HCT116 (cell line): Measurements from ENCODE around the gene SAMHD1. TPM values are rescaled to one million over a fixed set of nuclear protein-coding genes. Genes with fewer than 3 reads are reported as not detected.

Experiments used
- ATAC-seq: fragments of 200-7000 bp; cut with Tn5 transposase; 2 replicates; pipeline ENCODE4 v1.9.1; 2020; ENCODE audit warnings: mild to moderate bottlenecking, moderate library complexity
- BruUV-seq: library from RNA; stranded (reverse); fragments of 400-500 nt; replicated peaks from 2 replicates; lab custom pipeline; 2021; lab: Mats Ljungman, UMichigan
- CTCF ChIA-PET: fragments of 300-600 bp; sonication (Branson Sonifier 250); formaldehyde crosslinking; loops from one replicate; lab custom pipeline; 2021; ENCODE audit warnings: antibody characterized with exemption; lab: Charles Lee
- POLR2A ChIA-PET: fragments of 300-600, 350-600 bp; sonication (Branson Sonifier 250); formaldehyde crosslinking; loops from one replicate; lab custom pipeline; 2021; ENCODE audit warnings: antibody characterized with exemption; lab: Charles Lee
- RAD21 ChIA-PET, 2 experiments: fragments of 300-600 bp; sonication (Branson Sonifier 250); formaldehyde crosslinking; loops; one replicate each; lab custom pipeline; 2023; ENCODE audit warnings: low total read pairs in 2 of 2; ENCODE audit not compliant: uncharacterized antibody in 2 of 2, unreplicated experiment in 2 of 2, low non-redundant PET in 1 of 2; lab: Charles Lee
- DNase-seq: peaks from one replicate; pipeline ENCODE4 v3.0.0-alpha.2; 2010; ENCODE audit warnings: low read depth, low spot score
- H2AFZ ChIP-seq: fragments of 200-600 bp; shearing (Covaris generic), sonication (generic); 2 replicates; pipeline ENCODE4 v1.6.1; 2017; ENCODE audit warnings: low read depth, mixed run types, mixed read lengths, antibody characterized with exemption, low read length; ENCODE audit not compliant: poor library complexity, severe bottlenecking
- H3K27ac ChIP-seq: 2 replicates; pipeline ENCODE4 v1.5.1; 2012; ENCODE audit warnings: low read depth, low read length
- H3K27me3 ChIP-seq: fragments of 200-600 bp; sonication (generic); 2 replicates; pipeline ENCODE4 v1.6.1; 2016; ENCODE audit warnings: mixed run types, low read length, mixed read lengths; ENCODE audit not compliant: insufficient read depth
- H3K36me3 ChIP-seq, 2 experiments: fragments of 200-500 bp in 1 of 2; fragments of 200-600 bp in 1 of 2; sonication (Bioruptor generic) in 1 of 2; sonication (generic) in 1 of 2; 2 replicates each; pipeline versions ENCODE4 v1.5.1 to v1.6.1; 2014 to 2016; ENCODE audit warnings: low read length in 2 of 2, inconsistent platforms in 1 of 2, mixed read lengths in 1 of 2, mixed run types in 1 of 2; ENCODE audit not compliant: insufficient read depth in 2 of 2, control insufficient read depth in 1 of 2
- H3K4me1 ChIP-seq, 2 experiments: fragments of 200-600 bp in 1 of 2; sonication (generic) in 1 of 2; 2 replicates each; pipeline versions ENCODE4 v1.5.1 to v1.6.1; 2012 to 2017; ENCODE audit warnings: low read length in 2 of 2, inconsistent platforms in 1 of 2, mild to moderate bottlenecking in 1 of 2, mixed read lengths in 1 of 2, mixed run types in 1 of 2, moderate library complexity in 1 of 2; ENCODE audit not compliant: insufficient read depth in 2 of 2, control insufficient read depth in 1 of 2
- H3K4me2 ChIP-seq: fragments of 200-600 bp; sonication (generic); 2 replicates; pipeline ENCODE4 v1.6.1; 2017; ENCODE audit warnings: mixed run types, low read length, mixed read lengths
- H3K4me3 ChIP-seq, 2 experiments: fragments of 200-600 bp in 1 of 2; sonication (generic) in 1 of 2; replicated peaks in 1 of 2; 2 replicates each; pipeline ENCODE4 v1.5.1; 2011 to 2016; ENCODE audit warnings: low read length in 2 of 2, control low read depth in 1 of 2, low read depth in 1 of 2, mild to moderate bottlenecking in 1 of 2, mixed read lengths in 1 of 2, mixed run types in 1 of 2
- H3K79me2 ChIP-seq: fragments of 200-600 bp; sonication (generic); 2 replicates; pipeline ENCODE4 v1.6.1; 2017; ENCODE audit warnings: mild to moderate bottlenecking, mixed run types, low read length, moderate library complexity, mixed read lengths; ENCODE audit not compliant: insufficient read depth
- H3K9ac ChIP-seq: fragments of 200-600 bp; sonication (generic); 2 replicates; pipeline ENCODE4 v1.6.1; 2016; ENCODE audit warnings: low read length, mixed read lengths
- H3K9me2 ChIP-seq: fragments of 200-600 bp; sonication (generic), shearing (Covaris generic); 2 replicates; pipeline ENCODE4 v1.6.1; 2017; ENCODE audit warnings: mixed run types, mild to moderate bottlenecking, moderate library complexity; ENCODE audit not compliant: insufficient read depth
- H3K9me3 ChIP-seq, 2 experiments: fragments of 200-500 bp in 1 of 2; fragments of 200-600 bp in 1 of 2; sonication (Bioruptor generic) in 1 of 2; sonication (generic) in 1 of 2; 2 replicates each; pipeline ENCODE4 v1.6.1; 2014 to 2017; ENCODE audit warnings: low read length in 2 of 2, mixed read lengths in 2 of 2, inconsistent platforms in 1 of 2, low read depth in 1 of 2, mild to moderate bottlenecking in 1 of 2, mixed run types in 1 of 2, moderate library complexity in 1 of 2; ENCODE audit not compliant: control insufficient read depth in 1 of 2, insufficient read depth in 1 of 2
- H4K20me1 ChIP-seq: fragments of 200-600 bp; sonication (generic), shearing (Covaris generic); 2 replicates; pipeline ENCODE4 v1.6.1; 2017; ENCODE audit warnings: mixed run types, mild to moderate bottlenecking, moderate library complexity; ENCODE audit not compliant: insufficient read depth
- ATF3 ChIP-seq: IDR thresholded peaks from 2 replicates; pipeline ENCODE4 v1.6.1; 2012
- CBX3 ChIP-seq: IDR thresholded peaks from 2 replicates; pipeline ENCODE4 v1.6.1; 2012; ENCODE audit warnings: low read depth
- CEBPB ChIP-seq: IDR thresholded peaks from 2 replicates; pipeline ENCODE4 v1.6.1; 2012; ENCODE audit warnings: low read depth
- CTCF ChIP-seq, 3 experiments: fragments of 200-600 bp in 1 of 3; sonication (generic) in 1 of 3; IDR thresholded peaks in 2 of 3; conservative IDR thresholded peaks in 1 of 3; 2 replicates each; pipeline ENCODE4 v1.5.1; 2012 to 2017; ENCODE audit warnings: low read depth in 2 of 3, low read length in 2 of 3, antibody characterized with exemption in 1 of 3, borderline replicate concordance in 1 of 3, control low read depth in 1 of 3, mild to moderate bottlenecking in 1 of 3, mixed read lengths in 1 of 3, mixed run types in 1 of 3, moderate library complexity in 1 of 3; ENCODE audit not compliant: insufficient read depth in 1 of 3
- ELF1 ChIP-seq: IDR thresholded peaks from 2 replicates; pipeline ENCODE4 v1.6.1; 2012; ENCODE audit warnings: low read depth, borderline replicate concordance
- EZH2 ChIP-seq: fragments of 200-600 bp; sonication (generic); IDR thresholded peaks from 2 replicates; pipeline ENCODE4 v1.6.1; 2017; ENCODE audit warnings: antibody characterized with exemption, mixed run types
- EZH2phosphoT487 ChIP-seq: fragments of 200-600 bp; IDR thresholded peaks from 2 replicates; pipeline ENCODE4 v1.6.1; 2018; ENCODE audit warnings: antibody characterized with exemption, borderline replicate concordance
- JUND ChIP-seq: IDR thresholded peaks from 2 replicates; pipeline ENCODE4 v1.6.1; 2012
- MAX ChIP-seq: IDR thresholded peaks from 2 replicates; pipeline ENCODE4 v1.6.1; 2012
- POLR2A ChIP-seq: IDR thresholded peaks from 2 replicates; pipeline ENCODE4 v1.7.0; 2011; ENCODE audit warnings: borderline replicate concordance; ENCODE audit not compliant: insufficient read depth, insufficient read length; ENCODE audit errors: extremely low read depth
- POLR2AphosphoS5 ChIP-seq: IDR thresholded peaks from 2 replicates; pipeline ENCODE4 v1.6.1; 2011; ENCODE audit warnings: mild to moderate bottlenecking, low read depth, low read length, moderate library complexity
- RAD21 ChIP-seq: IDR thresholded peaks from 2 replicates; pipeline ENCODE4 v1.6.1; 2012; ENCODE audit warnings: low read depth, mild to moderate bottlenecking
- REST ChIP-seq: IDR thresholded peaks from 2 replicates; pipeline ENCODE4 v1.6.1; 2012; ENCODE audit warnings: low read depth
- SP1 ChIP-seq: IDR thresholded peaks from 2 replicates; pipeline ENCODE4 v1.6.1; 2012; ENCODE audit warnings: low read depth
- SRF ChIP-seq: IDR thresholded peaks from 2 replicates; pipeline ENCODE4 v1.6.1; 2012; ENCODE audit warnings: low read depth
- TCF7L2 ChIP-seq: IDR thresholded peaks from 2 replicates; pipeline ENCODE4 v1.7.0; 2011; ENCODE audit warnings: borderline replicate concordance, inconsistent platforms; ENCODE audit not compliant: insufficient read depth, insufficient read length; ENCODE audit errors: extremely low read depth
- YY1 ChIP-seq: IDR thresholded peaks from 2 replicates; pipeline ENCODE4 v1.6.1; 2011; ENCODE audit warnings: low read length, low read depth, moderate library complexity, mild to moderate bottlenecking; ENCODE audit not compliant: insufficient replicate concordance; ENCODE audit errors: extremely low read depth
- ZBTB33 ChIP-seq: IDR thresholded peaks from 2 replicates; pipeline ENCODE4 v1.6.1; 2011; ENCODE audit warnings: mild to moderate bottlenecking, low read length, moderate library complexity; ENCODE audit not compliant: insufficient replicate concordance; ENCODE audit errors: extremely low read depth
- ZFX ChIP-seq: fragments of 450-650 bp; IDR thresholded peaks from 2 replicates; pipeline ENCODE4 v1.6.1; 2017
- ZNF274 ChIP-seq: fragments of 200-500 bp; sonication (Bioruptor generic); IDR thresholded peaks from 2 replicates; pipeline ENCODE4 v1.6.1; 2014; ENCODE audit warnings: mild to moderate bottlenecking, low read depth, low read length, inconsistent platforms
- intact Hi-C: fragments of 100-400 bp; cut with micrococcal nuclease; formaldehyde crosslinking; loops from 2 replicates; pipeline ENCODE4 v1.10.0; 2022
- total RNA-seq: library from RNA; stranded (reverse); gene quantifications from one replicate; pipeline ENCODE4 v1.2.1, GENCODE V29; 2021; ENCODE audit not compliant: unreplicated experiment

Gene SAMHD1
- total RNA-seq, 1 experiment from 2014 or later: 21.4 TPM

- Histone ChIP-seq H3K27ac (no peak overlapping the region), H3K9ac (no peak overlapping the region), H3K4me3 (no peak overlapping the region), H2AFZ (no peak overlapping the region), H3K9me3 (no peaks in the 10 kb centered on the region), H3K79me2 (no peaks in the 10 kb centered on the region), H3K9me2 (no peaks in the 10 kb centered on the region), H3K36me3 (no peaks in the 10 kb centered on the region), H3K4me2 (no peak overlapping the region), H4K20me1 (no peaks in the 10 kb centered on the region), H3K4me1 (no peaks in the 10 kb centered on the region), H3K27me3 (no peaks in the 10 kb centered on the region)
- ATAC-seq (no peak), DNase-seq (no peak)
- BruUV-seq: no TSS peak
- ChIA-PET POLR2A (no interaction called here), RAD21 (no interaction called here), CTCF (no interaction called here)
- TF ChIP-seq RAD21: no peak
- no peak for TF ChIP-seq TCF7L2
- TF ChIP-seq EZH2: no peak
- TF ChIP-seq ZFX: no peak
- no peak for TF ChIP-seq CTCF (IDR thresholded peaks at IDR 0.05 in 2 of 3, conservative IDR thresholded peaks at IDR 0.05 in 1 of 3; ENCODE audit: borderline replicate concordance in 1 of 3, insufficient read depth in 1 of 3, low read depth in 2 of 3, low read length in 2 of 3)
- no peak for TF ChIP-seq ZNF274
- TF ChIP-seq YY1: no peak
- TF ChIP-seq ATF3: no peak
- no peak for TF ChIP-seq EZH2phosphoT487
- no peak for TF ChIP-seq REST
- TF ChIP-seq ZBTB33: no peak
- no peak for TF ChIP-seq CBX3
- no peak for TF ChIP-seq MAX
- no peak for TF ChIP-seq POLR2A
- TF ChIP-seq POLR2AphosphoS5: no peak
- TF ChIP-seq ELF1: no peak
- TF ChIP-seq CEBPB: no peak
- no peak for TF ChIP-seq SP1
- no peak for TF ChIP-seq JUND
- no peak for TF ChIP-seq SRF
- intact Hi-C loops: no loop called here
These were observed 32.7 kb upstream of the SAMHD1 start for GRCh38 chr20:36984257-36984638.
